ENCODE results near the gene PDE6G. TPM values are rescaled to one million over a fixed set of nuclear protein-coding genes. Genes with fewer than 3 reads are reported as not detected.

PDE6G gene
- total RNA-seq, 1 donor from 2014 or later: 0.83 TPM

- H3K27ac Mint-ChIP-seq (ENCODE audit: unreplicated experiment): no peak overlapping the region
- no peak for DNase-seq (ENCODE audit: extremely low spot score, unreplicated experiment)
- H3K4me1 Mint-ChIP-seq (ENCODE audit: unreplicated experiment): peaks cover 12% of the 10 kb centered on the region
- H3K27me3 Mint-ChIP-seq (ENCODE audit: unreplicated experiment): no peaks in the 10 kb centered on the region
- TF ChIP-seq CTCF (IDR thresholded peaks at IDR 0.05): no peak
- H3K4me3 Mint-ChIP-seq (ENCODE audit: unreplicated experiment): no peak overlapping the region
- H3K9me3 Mint-ChIP-seq (ENCODE audit: unreplicated experiment): no peaks in the 10 kb centered on the region
- H3K36me3 Mint-ChIP-seq (ENCODE audit: unreplicated experiment): peaks cover 33% of the 10 kb centered on the region
These were observed 44.0 kb downstream of the PDE6G start for GRCh38 chr17:81612172-81612970.

- H3K27me3 Mint-ChIP-seq (ENCODE audit: unreplicated experiment): no peaks in the 10 kb centered on the region
- H3K4me3 Mint-ChIP-seq (ENCODE audit: unreplicated experiment): no peak overlapping the region
- no peak for TF ChIP-seq CTCF (IDR thresholded peaks at IDR 0.05)
- no peak overlapping the region for H3K27ac Mint-ChIP-seq (ENCODE audit: unreplicated experiment)
- H3K36me3 Mint-ChIP-seq (ENCODE audit: unreplicated experiment): peaks cover 29% of the 10 kb centered on the region
- no peaks in the 10 kb centered on the region for H3K9me3 Mint-ChIP-seq (ENCODE audit: unreplicated experiment)
- H3K4me1 Mint-ChIP-seq (ENCODE audit: unreplicated experiment): peaks cover 7% of the 10 kb centered on the region
- DNase-seq (ENCODE audit: extremely low spot score, unreplicated experiment): no peak
These were observed 46.6 kb downstream of the PDE6G start for GRCh38 chr17:81609541-81610311.

GRCh38 chr17:81608605-81609004 is 47.7 kb downstream of the PDE6G start:
- peaks cover 37% of the 10 kb centered on the region for H3K36me3 Mint-ChIP-seq (ENCODE audit: unreplicated experiment)
- no peaks in the 10 kb centered on the region for H3K4me1 Mint-ChIP-seq (ENCODE audit: unreplicated experiment)
- no peaks in the 10 kb centered on the region for H3K9me3 Mint-ChIP-seq (ENCODE audit: unreplicated experiment)
- H3K4me3 Mint-ChIP-seq (ENCODE audit: unreplicated experiment): no peak overlapping the region
- no peaks in the 10 kb centered on the region for H3K27me3 Mint-ChIP-seq (ENCODE audit: unreplicated experiment)
- no peak for TF ChIP-seq CTCF (IDR thresholded peaks at IDR 0.05)
- no peak for DNase-seq (ENCODE audit: extremely low spot score, unreplicated experiment)
- H3K27ac Mint-ChIP-seq (ENCODE audit: unreplicated experiment): no peak overlapping the region

GRCh38 chr17:81608082-81608481 is 48.3 kb downstream of the PDE6G start:
- TF ChIP-seq CTCF (IDR thresholded peaks at IDR 0.05): no peak
- Mint-ChIP-seq H3K36me3 (ENCODE audit: unreplicated experiment) (peaks cover 32% of the 10 kb centered on the region), H3K27ac (ENCODE audit: unreplicated experiment) (no peak overlapping the region), H3K9me3 (ENCODE audit: unreplicated experiment) (no peaks in the 10 kb centered on the region), H3K4me1 (ENCODE audit: unreplicated experiment) (no peaks in the 10 kb centered on the region), H3K4me3 (ENCODE audit: unreplicated experiment) (no peak overlapping the region), H3K27me3 (ENCODE audit: unreplicated experiment) (no peaks in the 10 kb centered on the region)
- no peak for DNase-seq (ENCODE audit: extremely low spot score, unreplicated experiment)

GRCh38 chr17:81607431-81607830 is 48.9 kb downstream of the PDE6G start:
- H3K9me3 Mint-ChIP-seq (ENCODE audit: unreplicated experiment): no peaks in the 10 kb centered on the region

More at GRCh38 chr17:81607431-81607830, 48.9 kb downstream of the PDE6G start:
- H3K4me1 Mint-ChIP-seq (ENCODE audit: unreplicated experiment): no peaks in the 10 kb centered on the region
- H3K27me3 Mint-ChIP-seq (ENCODE audit: unreplicated experiment): no peaks in the 10 kb centered on the region
- H3K4me3 Mint-ChIP-seq (ENCODE audit: unreplicated experiment): no peak overlapping the region
- TF ChIP-seq CTCF (IDR thresholded peaks at IDR 0.05): no peak
- H3K27ac Mint-ChIP-seq (ENCODE audit: unreplicated experiment): no peak overlapping the region
- peaks cover 27% of the 10 kb centered on the region for H3K36me3 Mint-ChIP-seq (ENCODE audit: unreplicated experiment)
- DNase-seq (ENCODE audit: extremely low spot score, unreplicated experiment): no peak
